CD14-positive monocyte (primary cell): ENCODE results near the gene RSPO4. TPM values are rescaled to one million over a fixed set of nuclear protein-coding genes. Genes with fewer than 3 reads are reported as not detected.

Experiments
- DNase-seq, 3 donors: peaks; one replicate each; pipeline ENCODE4 v3.0.0-alpha.2; 2011 to 2022
- H2AFZ ChIP-seq: 2 replicates; pipeline ENCODE4 v1.6.0; 2012; ENCODE audit warnings: mild to moderate bottlenecking, low read depth, low read length, inconsistent platforms; ENCODE audit not compliant: insufficient read depth, poor library complexity, severe bottlenecking
- H3K27ac ChIP-seq, 2 donors: 1 replicate in 1 of 2; 2 replicates in 1 of 2; pipeline ENCODE4 v1.5.1; 2012 to 2013; ENCODE audit warnings: low read length in 2 of 2, control low read depth in 1 of 2, inconsistent platforms in 1 of 2, low read depth in 1 of 2, mild to moderate bottlenecking in 1 of 2
- H3K27me3 ChIP-seq, 2 donors: one replicate each; pipeline versions ENCODE4 v1.6.0 to v1.6.1; 2011 to 2013; ENCODE audit warnings: low read length in 2 of 2; ENCODE audit not compliant: control insufficient read depth in 2 of 2, insufficient read depth in 2 of 2
- H3K36me3 ChIP-seq, 2 donors: replicated peaks in 1 of 2; 1 replicate in 1 of 2; 2 replicates in 1 of 2; pipeline versions ENCODE4 v1.5.1 to v1.6.1; 2012 to 2013; ENCODE audit warnings: low read length in 2 of 2, control low read depth in 1 of 2, inconsistent platforms in 1 of 2, mild to moderate bottlenecking in 1 of 2; ENCODE audit not compliant: insufficient read depth in 2 of 2, control insufficient read depth in 1 of 2
- H3K4me1 ChIP-seq, 2 donors: 1 replicate in 1 of 2; 2 replicates in 1 of 2; pipeline versions ENCODE4 v1.5.1 to v1.6.1; 2012 to 2013; ENCODE audit warnings: low read length in 2 of 2, control low read depth in 1 of 2, inconsistent platforms in 1 of 2, mild to moderate bottlenecking in 1 of 2, moderate library complexity in 1 of 2; ENCODE audit not compliant: insufficient read depth in 2 of 2, control insufficient read depth in 1 of 2
- H3K4me2 ChIP-seq: replicated peaks from 2 replicates; pipeline ENCODE3; 2012; ENCODE audit warnings: low read length, moderate library complexity, mild to moderate bottlenecking; ENCODE audit not compliant: poor library complexity, severe bottlenecking; ENCODE audit errors: extremely low read depth
- H3K4me3 ChIP-seq, 3 experiments: fragments of 200-600 bp in 1 of 3; sonication (generic) in 1 of 3; replicated peaks in 1 of 3; 1 replicate in 2 of 3; 2 replicates in 1 of 3; pipeline ENCODE4 v1.5.1; 2011 to 2013; ENCODE audit warnings: low read length in 3 of 3, mild to moderate bottlenecking in 3 of 3, control low read depth in 2 of 3, low read depth in 2 of 3, inconsistent platforms in 1 of 3, moderate library complexity in 1 of 3
- H3K79me2 ChIP-seq: 2 replicates; pipeline ENCODE4 v1.6.0; 2012; ENCODE audit warnings: mild to moderate bottlenecking, control low read depth, inconsistent platforms, low read length, moderate library complexity; ENCODE audit not compliant: insufficient read depth
- H3K9ac ChIP-seq: 2 replicates; pipeline ENCODE4 v1.6.0; 2017; ENCODE audit warnings: low read length, mild to moderate bottlenecking; ENCODE audit not compliant: insufficient read depth, poor library complexity, severe bottlenecking
- H3K9me3 ChIP-seq, 2 donors: replicated peaks in 1 of 2; 1 replicate in 1 of 2; 2 replicates in 1 of 2; pipeline versions ENCODE4 v1.5.1 to v1.6.1; 2012 to 2013; ENCODE audit warnings: low read length in 2 of 2, control low read depth in 1 of 2; ENCODE audit not compliant: control insufficient read depth in 1 of 2, insufficient read depth in 1 of 2
- H4K20me1 ChIP-seq: 2 replicates; pipeline ENCODE4 v1.6.0; 2012; ENCODE audit warnings: mild to moderate bottlenecking, low read length, control low read depth, moderate library complexity; ENCODE audit not compliant: insufficient read depth
- H3K27ac Mint-ChIP-seq, 7 donors: one replicate each; pipeline ENCODE4 v1.8.0; 2020; ENCODE audit warnings: mild to moderate bottlenecking in 7 of 7, mixed read lengths in 7 of 7, moderate library complexity in 6 of 7, inconsistent platforms in 2 of 7
- H3K27me3 Mint-ChIP-seq, 3 donors: one replicate each; pipeline ENCODE4 v1.8.0; 2021 to 2022; ENCODE audit warnings: low read depth in 3 of 3, mild to moderate bottlenecking in 3 of 3, mixed read lengths in 3 of 3, moderate library complexity in 3 of 3, inconsistent platforms in 1 of 3
- H3K36me3 Mint-ChIP-seq, 2 donors: one replicate each; pipeline ENCODE4 v1.8.0; 2020; ENCODE audit warnings: mixed read lengths in 2 of 2, inconsistent platforms in 1 of 2, mild to moderate bottlenecking in 1 of 2
- H3K4me1 Mint-ChIP-seq: one replicate; pipeline ENCODE4 v1.8.0; 2020; ENCODE audit warnings: mild to moderate bottlenecking, mixed read lengths
- H3K4me3 Mint-ChIP-seq, 2 donors: one replicate each; pipeline ENCODE4 v1.8.0; 2020; ENCODE audit warnings: mild to moderate bottlenecking in 2 of 2, mixed read lengths in 2 of 2, moderate library complexity in 1 of 2
- H3K9me3 Mint-ChIP-seq, 7 donors: one replicate each; pipeline ENCODE4 v1.8.0; 2020 to 2022; ENCODE audit warnings: mixed read lengths in 7 of 7, mild to moderate bottlenecking in 6 of 7, moderate library complexity in 6 of 7, inconsistent platforms in 2 of 7
- CTCF ChIP-seq: fragments of 200-600 bp; IDR thresholded peaks from one replicate; pipeline ENCODE4 v1.8.0; 2022; ENCODE audit warnings: antibody characterized with exemption, mild to moderate bottlenecking
- WGBS: methylation state at CpG from one replicate; pipeline ENCODE4 v1.1.5; 2013; ENCODE audit warnings: missing lambda C conversion rate; ENCODE audit not compliant: insufficient coverage; 5-methylcytosine and 5-hydroxymethylcytosine counted together
- intact Hi-C, 2 donors: fragments of 100-400 bp; cut with micrococcal nuclease; formaldehyde crosslinking; loops; one replicate each; pipeline versions ENCODE4 v1.15.0 to v1.15.1; 2023
- polyA plus RNA-seq, 3 donors: library from polyadenylated mRNA; depleted of rRNA in 1 of 3; unstranded in 2 of 3; stranded (reverse) in 1 of 3; fragments of 300-500 nt in 2 of 3; fragments of >200 nt in 1 of 3; fragmentation: Illumina TruSeq in 2 of 3; gene quantifications; 1 replicate in 2 of 3; 2 replicates in 1 of 3; pipeline ENCODE4 v1.2.3, GENCODE V29; 2012 to 2021

The RSPO4 gene
- polyA plus RNA-seq, 3 donors = not detected

DNA sequence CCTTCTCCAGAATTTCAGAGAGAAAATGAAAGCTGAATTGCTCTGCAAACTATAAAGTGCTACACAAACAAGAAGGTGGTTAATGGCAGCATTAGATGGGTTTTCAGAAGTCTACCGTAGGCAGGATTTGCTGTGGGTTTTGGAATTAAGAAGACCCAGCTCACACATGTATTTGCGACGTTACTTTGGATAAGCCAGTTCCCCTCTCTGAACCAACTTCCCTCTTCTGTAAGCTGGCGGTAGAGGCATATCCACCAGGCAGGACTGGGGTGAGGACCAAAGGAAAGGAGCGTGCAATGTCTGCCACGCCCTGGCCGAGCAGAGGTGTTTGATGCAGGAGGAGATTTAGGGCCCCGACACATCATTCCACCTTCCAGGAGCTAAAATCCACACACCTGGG is 6.9 kb downstream of the RSPO4 start:
- no CpG with 5 or more reads among the region's 8 CpGs for WGBS
- H3K9me3 ChIP-seq = peaks cover 0 to 5% of the 10 kb centered on the region in 2 donors
- no peak for TF ChIP-seq CTCF
- no peak overlapping the region for H3K9ac ChIP-seq
- no peak overlapping the region for H3K4me3 Mint-ChIP-seq
- intact Hi-C loops = no loop called here
- H3K4me2 ChIP-seq = no peak overlapping the region
- peak in 1 of 3 donors; percentile 12 for DNase-seq
- no peaks in the 10 kb centered on the region for H4K20me1 ChIP-seq
- H3K36me3 Mint-ChIP-seq = no peaks in the 10 kb centered on the region
- H3K27ac ChIP-seq = no peak overlapping the region
- no peak overlapping the region for H3K27ac Mint-ChIP-seq
- H3K4me1 Mint-ChIP-seq = peaks cover 3% of the 10 kb centered on the region
- H2AFZ ChIP-seq = no peak overlapping the region
- no peaks in the 10 kb centered on the region for H3K79me2 ChIP-seq
- no peaks in the 10 kb centered on the region for H3K4me1 ChIP-seq
- H3K27me3 Mint-ChIP-seq = peaks cover 21 to 29% (median 27%) of the 10 kb centered on the region in 3 donors
- H3K4me3 ChIP-seq = no peak overlapping the region
- H3K27me3 ChIP-seq = peaks cover 1 to 6% of the 10 kb centered on the region in 2 donors
- no peaks in the 10 kb centered on the region for H3K36me3 ChIP-seq
- H3K9me3 Mint-ChIP-seq = peaks cover 3 to 10% (median 6%) of the 10 kb centered on the region in 7 donors

GRCh38 chr20:992801-993535 is 9.1 kb downstream of the RSPO4 start:
- H4K20me1 ChIP-seq = no peaks in the 10 kb centered on the region
- H3K4me2 ChIP-seq = no peak overlapping the region
- H3K27me3 ChIP-seq = no peaks in the 10 kb centered on the region
- no peak overlapping the region for H2AFZ ChIP-seq
- H3K36me3 ChIP-seq = no peaks in the 10 kb centered on the region
- WGBS = 94% methylated on average over 14 of the region's 16 CpGs
- no peaks in the 10 kb centered on the region for H3K36me3 Mint-ChIP-seq
- H3K27ac Mint-ChIP-seq = peak overlapping the region in 1 of 7 donors; percentile 9
- no peak for TF ChIP-seq CTCF
- H3K4me1 ChIP-seq = no peaks in the 10 kb centered on the region
- no peaks in the 10 kb centered on the region for H3K79me2 ChIP-seq
- H3K9me3 Mint-ChIP-seq = peaks cover 3 to 10% (median 7%) of the 10 kb centered on the region in 7 donors
- peaks cover 8 to 20% (median 17%) of the 10 kb centered on the region in 3 donors for H3K27me3 Mint-ChIP-seq
- intact Hi-C loops = no loop called here
- H3K27ac ChIP-seq = no peak overlapping the region
- DNase-seq = no peak
- no peak overlapping the region for H3K9ac ChIP-seq
- peaks cover 0 to 5% of the 10 kb centered on the region in 2 donors for H3K9me3 ChIP-seq
- H3K4me3 ChIP-seq = no peak overlapping the region
- no peak overlapping the region for H3K4me3 Mint-ChIP-seq
- peaks cover 3% of the 10 kb centered on the region for H3K4me1 Mint-ChIP-seq
